Retina (tissue), 1 donor: Measurements from ENCODE around the gene GFER.
A peak's percentile ranks its signal among the peaks of the same experiment; 100 is the strongest.
"Not testable (repeated sequence)": the region's sequence is repeated elsewhere in the genome, so short reads cannot be mapped to it uniquely, and the experiment has no call there.

Source experiments
- DNase-seq: peaks from one replicate; pipeline ENCODE4 v3.0.0-alpha.2; 2016

Gene GFER

GRCh38 chr16:2008631-2009163 is 24.7 kb downstream of the GFER start:
- DNase-seq = no peak

- DNase-seq = no peak
These were observed 25.2 kb downstream of the GFER start for GRCh38 chr16:2009164-2009711.

- peak; percentile 94 for DNase-seq
These were observed 26.0 kb downstream of the GFER start, which contains the start of gene ZNF598 for GRCh38 chr16:2009791-2010510. TSS of gene ZNF598 (minus strand) at chr16:2009821.

- not testable (repeated sequence) for DNase-seq
These were observed 27.7 kb downstream of the GFER start for GRCh38 chr16:2011726-2012125.

- no peak for DNase-seq
These were observed 29.5 kb downstream of the GFER start for GRCh38 chr16:2013527-2013926.

GRCh38 chr16:2015117-2015946 is 31.3 kb downstream of the GFER start:
- DNase-seq = no peak

GRCh38 chr16:2015947-2016208 is 31.9 kb downstream of the GFER start:
- no peak for DNase-seq

- DNase-seq = no peak
These were observed 32.5 kb downstream of the GFER start for GRCh38 chr16:2016407-2016922.

GRCh38 chr16:2019518-2019920 is 35.5 kb downstream of the GFER start, which contains the start of gene NPW:
TSS of gene NPW (plus strand) at chr16:2019785.
- DNase-seq = no peak

GRCh38 chr16:2019921-2020831 is 36.2 kb downstream of the GFER start:
- peak; percentile 54 for DNase-seq

- DNase-seq = no peak
These were observed 38.7 kb downstream of the GFER start for GRCh38 chr16:2022723-2023091.

- peak; percentile 97 for DNase-seq
These were observed 39.4 kb downstream of the GFER start for GRCh38 chr16:2023092-2024031.

- DNase-seq = no peak
These were observed 40.0 kb downstream of the GFER start for GRCh38 chr16:2024032-2024420.

GRCh38 chr16:2025251-2025650 is 41.3 kb downstream of the GFER start:
- no peak for DNase-seq

GRCh38 chr16:2025878-2026460 is 42.0 kb downstream of the GFER start:
- no peak for DNase-seq

GRCh38 chr16:2026461-2027023 is 42.5 kb downstream of the GFER start, which contains the start of gene NHERF2:
TSS of gene NHERF2 (plus strand) at chr16:2026902. CDS start at chr16:2027006, 104 bp downstream.
- DNase-seq = no peak

- DNase-seq = peak; percentile 44
These were observed 43.3 kb downstream of the GFER start for GRCh38 chr16:2027024-2028010.

GRCh38 chr16:2028146-2028545 is 44.2 kb downstream of the GFER start:
- no peak for DNase-seq

GRCh38 chr16:2028620-2029220 is 44.7 kb downstream of the GFER start:
- no peak for DNase-seq
